Measurements from ENCODE around the gene RPLP1.
A peak's percentile ranks its signal among the peaks of the same experiment; 100 is the strongest.
"Not testable (repeated sequence)": the region's sequence is repeated elsewhere in the genome, so short reads cannot be mapped to it uniquely, and the experiment has no call there.

Gene RPLP1

DNA sequence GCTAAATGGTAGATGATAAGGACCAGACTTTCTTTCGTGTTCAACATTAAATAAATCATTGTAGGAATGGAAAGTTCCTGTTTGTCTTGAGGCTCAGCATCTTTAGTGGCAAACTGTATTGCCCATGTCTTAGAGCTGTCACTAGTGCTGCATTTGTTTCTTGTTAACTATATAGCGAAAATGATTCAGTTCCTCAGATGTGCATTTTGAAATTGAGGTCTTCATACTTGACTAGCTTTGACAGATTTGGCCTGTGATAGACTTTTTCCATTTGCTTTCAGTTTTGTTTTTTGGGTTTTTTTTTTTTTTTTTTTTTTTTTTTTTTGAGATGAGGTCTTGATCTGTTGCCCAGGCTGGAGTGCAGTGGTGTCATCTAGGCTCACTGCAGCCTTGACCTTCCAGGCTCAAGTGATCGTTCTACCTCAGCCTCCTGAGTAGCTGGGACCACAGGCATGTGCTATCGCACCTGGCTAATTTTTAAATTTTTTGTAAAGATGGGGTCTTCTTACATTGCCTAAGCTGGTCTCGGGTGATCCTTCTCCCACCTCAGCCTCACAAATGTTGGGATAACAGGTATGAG lies 9.5 kb upstream of the RPLP1 start:
- no peak for DNase-seq

DNA sequence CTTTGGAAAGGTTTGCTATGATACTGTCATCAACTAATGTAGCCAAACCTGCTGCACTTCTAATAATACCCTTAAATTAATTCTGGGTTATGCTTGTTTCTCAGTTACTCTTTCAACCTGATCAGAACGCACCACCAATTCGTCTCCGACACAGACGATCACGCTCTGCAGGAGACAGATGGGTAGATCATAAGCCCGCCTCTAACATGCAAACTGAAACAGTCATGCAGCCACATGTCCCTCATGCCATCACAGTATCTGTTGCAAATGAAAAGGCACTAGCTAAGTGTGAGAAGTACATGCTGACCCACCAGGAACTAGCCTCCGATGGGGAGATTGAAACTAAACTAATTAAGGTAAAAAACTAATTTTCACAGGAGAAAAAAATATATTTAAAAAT lies 7.9 kb upstream of the RPLP1 start:
- no peak for DNase-seq

DNA sequence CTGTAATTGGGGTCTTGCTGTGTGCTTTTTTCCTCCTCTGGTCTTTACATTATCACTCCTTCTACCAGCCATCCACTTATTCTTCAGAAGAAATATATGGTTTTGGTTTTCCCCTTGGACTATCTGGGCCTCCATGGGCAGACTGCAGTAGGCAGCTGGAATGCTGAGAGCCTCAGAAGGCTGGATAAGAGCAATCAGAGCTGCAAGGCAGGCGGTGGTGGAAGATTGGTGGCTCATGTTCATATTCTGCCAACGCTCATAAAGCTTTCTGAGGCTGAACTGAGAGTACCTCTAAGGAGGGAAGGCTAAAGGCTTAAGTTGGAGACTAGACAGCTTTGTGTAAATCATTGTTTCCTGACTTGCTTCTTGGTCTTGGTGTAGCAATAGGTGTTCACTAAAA lies 5.7 kb upstream of the RPLP1 start:
- no peak for DNase-seq

DNA sequence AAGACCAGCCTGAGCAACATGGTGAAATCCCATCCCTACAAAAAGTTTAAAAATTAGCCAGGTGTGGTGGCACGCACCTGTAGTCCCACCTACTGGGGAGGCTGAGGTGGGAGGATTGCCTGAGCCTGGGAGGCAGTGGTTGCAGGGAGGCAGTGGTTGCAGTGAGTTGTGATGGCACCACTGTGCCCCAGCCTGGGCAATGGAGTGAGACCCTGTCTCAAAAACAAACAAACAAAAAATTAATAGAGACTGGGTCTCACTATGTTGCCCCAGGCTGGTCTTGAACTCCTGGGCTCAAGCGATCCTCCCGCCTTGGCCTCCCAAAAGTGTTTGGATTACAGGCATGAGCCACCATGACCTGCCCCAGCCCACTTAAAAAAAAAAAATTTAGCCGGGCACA lies 2.4 kb upstream of the RPLP1 start:
- not testable (repeated sequence) for DNase-seq

DNA sequence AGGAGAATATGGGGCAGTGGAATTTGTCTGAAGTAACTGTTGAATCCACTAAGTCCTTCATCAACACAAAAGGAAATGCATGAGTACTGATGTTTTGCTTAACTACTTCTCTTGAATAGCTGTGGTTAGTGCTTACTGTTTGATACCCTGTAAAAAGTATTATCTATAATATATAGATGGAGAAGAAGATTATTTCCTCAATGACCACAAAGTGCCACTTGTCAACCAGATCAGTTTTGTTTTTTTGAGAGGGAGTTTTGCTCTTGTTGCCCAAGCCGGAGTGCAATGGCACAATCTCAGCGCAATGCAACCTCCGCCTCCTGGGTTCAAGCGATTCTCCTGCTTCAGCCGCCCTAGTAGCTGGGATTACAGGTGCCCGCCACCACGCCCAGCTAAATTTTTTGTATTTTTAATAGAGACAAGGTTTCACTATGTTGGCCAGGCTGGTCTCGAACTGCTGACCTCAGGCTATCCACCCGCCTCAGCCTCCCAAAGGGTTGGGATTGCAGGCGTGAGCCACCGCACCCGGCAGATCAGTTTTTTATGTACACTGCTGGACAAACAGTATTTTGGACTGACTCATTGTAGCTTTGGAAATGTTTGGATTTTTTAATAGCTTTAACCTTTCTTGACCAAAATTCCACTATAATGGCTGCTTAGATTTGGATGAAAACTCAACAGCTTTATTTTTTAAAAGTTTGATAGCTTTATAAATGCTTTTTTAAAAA lies 1.5 kb upstream of the RPLP1 start:
- no peak for DNase-seq

DNA sequence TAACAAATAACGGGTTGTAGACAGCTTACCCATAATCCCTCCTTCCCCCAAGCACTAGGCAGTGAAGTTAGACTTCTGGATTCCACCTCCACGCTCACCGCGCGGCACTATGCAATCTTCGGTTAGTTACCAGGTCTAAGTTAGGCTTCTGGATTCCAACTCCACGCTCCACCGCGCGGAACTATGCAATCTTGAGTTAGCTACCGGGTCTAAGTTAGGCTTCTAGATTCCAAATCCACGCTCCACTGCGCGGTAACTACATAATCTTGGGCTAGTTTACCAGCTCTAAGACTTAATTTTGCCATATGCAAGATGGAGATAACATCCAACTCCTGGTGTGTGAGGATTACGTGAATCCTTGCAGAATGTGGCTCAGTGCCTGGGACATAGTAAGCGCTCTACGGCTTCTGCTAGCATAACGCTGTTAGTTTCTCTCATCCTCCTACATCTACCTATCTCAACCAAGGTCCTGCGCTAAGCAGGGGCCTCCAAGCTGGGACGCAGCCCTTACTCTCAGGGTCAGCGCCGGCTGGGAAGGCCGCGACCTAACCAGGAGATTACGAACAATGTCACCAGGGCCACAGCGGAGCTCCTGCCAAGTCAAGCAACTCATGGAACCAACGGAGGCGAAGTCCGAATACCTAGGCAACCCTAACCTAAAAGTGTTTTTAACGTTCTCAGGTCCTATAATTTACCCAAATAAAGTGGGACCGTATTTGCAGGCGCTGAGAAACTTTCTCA lies 497 bp upstream of the RPLP1 start:
- DNase-seq = no peak

DNA sequence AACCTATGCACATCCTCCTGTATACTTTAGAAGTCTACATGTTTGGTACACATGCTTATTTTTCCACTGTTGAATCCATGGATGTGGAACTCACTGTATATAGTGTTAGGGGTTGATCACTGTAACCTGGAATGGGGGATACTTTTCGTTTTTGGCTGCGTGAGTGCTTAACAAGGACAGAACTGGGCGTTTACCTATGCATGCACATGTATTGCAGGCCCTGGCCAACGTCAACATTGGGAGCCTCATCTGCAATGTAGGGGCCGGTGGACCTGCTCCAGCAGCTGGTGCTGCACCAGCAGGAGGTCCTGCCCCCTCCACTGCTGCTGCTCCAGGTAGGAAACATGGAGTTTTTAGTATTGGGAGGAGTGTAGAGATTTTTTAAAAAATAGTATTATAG lies 2.3 kb downstream of the RPLP1 start:
- DNase-seq = peak; percentile 4

DNA sequence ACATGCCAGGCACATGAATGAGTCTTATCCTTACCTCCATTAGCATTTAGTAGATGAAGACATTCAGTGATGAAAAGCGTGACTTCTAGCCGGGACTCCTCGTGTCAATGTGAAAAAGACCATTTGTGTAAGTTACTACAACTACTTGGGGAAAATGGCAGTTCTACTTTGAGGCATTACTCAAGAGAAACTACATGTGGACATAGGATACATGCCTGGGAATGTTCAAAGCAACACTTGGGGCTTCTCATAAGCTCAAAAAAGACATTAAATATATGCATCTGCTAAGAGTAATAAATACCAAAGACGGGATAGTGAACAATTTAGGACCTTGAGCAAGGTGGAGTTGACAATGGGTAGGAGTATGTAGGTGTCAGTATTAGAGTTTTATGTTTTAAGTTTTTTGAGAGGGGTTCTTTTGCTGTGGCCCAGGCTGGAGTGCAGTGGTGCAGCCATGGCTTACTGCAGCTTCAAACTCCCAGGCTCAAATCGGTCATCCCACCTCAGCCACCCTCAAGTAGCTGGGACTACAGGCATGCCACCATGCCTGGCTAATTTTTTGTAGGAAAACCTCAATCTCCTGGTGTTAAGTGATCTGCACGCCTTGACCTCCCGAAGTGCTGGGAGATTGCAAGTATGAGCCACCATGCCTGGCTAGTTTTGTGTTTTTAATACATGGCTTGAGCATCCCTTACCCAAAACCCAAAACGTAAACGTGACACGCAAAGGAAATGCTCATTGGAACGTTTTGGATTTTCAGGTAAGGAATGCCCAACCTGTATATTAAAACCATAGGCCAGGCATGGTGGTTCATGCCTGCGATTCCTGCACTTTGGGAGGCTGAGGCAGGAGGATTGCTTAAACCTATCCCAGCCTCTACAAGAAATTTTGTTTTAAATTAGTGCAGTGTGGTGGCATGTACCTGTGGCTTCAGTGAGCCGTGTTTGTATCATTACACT lies 3.9 kb downstream of the RPLP1 start:
- no peak for DNase-seq

DNA sequence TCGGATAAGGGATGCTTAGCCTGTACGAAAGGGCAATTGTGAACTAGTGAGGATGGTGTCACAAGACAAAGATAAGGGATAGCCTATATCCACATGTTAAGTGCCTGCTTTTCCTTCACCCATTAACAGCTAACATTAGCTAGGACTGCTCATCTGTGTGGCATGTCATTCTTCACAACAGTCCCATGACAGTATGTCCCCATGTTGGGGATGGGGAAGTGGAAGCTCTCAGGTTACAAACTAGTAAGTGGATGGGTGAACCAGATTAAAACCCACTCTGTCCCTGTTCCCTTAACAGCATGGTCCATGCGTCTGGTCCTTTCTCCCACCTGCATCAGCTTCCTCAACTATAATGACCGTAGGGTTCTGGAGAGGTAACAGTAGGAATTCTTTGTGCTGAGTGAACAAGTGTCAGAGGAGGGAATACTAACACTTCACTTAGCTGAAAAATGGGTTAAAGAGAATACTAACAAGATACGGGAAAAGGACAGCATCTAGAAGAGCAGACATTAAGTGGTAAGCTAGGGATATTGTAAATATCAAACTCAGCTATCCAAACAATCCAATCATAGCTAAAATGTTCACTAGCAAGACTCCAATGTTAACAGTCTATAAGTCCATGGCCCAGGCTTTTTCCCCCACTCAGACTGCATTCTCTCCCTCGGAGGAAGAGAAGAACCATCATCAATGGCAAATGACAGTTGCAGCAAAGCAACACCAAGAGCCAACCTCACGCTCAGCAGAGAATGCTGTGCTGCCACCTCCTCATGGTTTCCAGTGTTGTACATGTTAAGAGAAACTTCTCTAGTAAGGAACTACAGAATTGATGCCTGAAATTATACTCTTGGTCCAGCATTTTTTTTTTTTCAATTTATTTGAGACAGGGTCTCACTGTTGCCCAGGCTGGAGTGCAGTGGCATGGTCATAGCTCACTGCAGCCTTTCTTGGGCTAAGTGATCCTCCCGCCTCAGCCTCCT lies 5.0 kb downstream of the RPLP1 start:
- no peak for DNase-seq

DNA sequence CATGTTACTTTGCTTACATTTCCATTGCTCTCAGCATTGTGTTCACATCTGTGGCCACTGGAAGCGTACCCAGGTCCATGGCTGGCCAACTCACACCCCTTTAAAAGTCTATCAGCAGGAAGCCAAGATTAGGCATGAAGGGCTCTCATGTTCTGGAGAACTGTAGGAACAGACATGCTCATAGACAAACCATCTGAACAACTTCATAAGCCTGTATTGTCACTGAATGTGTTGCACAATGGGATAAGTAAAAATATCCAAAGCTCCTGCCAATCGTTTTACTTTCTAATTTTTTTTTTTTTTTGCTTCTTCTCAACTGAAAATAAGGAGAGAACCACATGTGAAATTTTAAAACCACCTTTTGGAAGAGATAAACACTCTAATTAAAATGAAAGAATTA lies 6.4 kb downstream of the RPLP1 start:
- no peak for DNase-seq

DNA sequence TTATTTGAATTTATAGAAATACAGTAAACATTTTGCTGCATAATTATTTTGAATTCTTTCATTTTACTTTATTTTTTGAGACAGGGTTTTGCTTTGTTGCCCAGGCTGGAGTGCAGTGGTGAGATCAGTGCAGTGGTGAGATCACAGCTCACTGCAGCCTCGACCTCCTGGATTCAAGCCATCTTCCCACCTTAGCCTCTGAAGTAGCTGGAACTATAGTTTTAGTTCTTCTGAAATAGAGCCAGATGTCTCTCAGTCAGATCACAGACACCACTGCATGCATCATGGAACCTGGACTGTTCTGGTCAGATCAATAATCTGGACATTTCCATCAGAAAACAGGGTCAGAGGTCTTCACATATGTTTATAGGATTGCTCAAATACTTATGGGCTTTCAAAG lies 7.9 kb downstream of the RPLP1 start:
- DNase-seq = no peak

DNA sequence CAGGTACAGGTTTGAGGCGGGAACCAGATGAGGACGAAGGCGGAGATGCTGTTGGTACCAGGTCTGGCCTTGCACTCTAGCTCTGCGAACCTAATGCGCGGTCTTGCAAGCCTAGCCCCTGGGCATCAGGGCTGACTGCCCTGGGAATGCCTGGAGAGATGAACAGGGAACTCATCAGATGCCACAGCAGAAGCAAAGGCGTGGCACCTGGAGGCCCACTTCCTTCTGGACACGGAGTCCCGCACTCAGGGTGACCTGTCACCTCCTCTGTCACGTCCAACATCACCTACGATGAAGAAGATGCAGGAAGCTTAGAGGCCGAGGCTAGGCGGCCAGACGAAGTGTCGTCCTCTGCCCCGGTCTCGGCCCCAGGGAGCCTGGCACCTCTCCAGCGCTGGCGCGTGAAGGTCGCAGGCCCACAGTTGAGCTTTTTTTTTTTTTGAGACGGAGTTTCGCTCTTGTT lies 9.4 kb downstream of the RPLP1 start:
- peak; percentile 31 for DNase-seq

DNA sequence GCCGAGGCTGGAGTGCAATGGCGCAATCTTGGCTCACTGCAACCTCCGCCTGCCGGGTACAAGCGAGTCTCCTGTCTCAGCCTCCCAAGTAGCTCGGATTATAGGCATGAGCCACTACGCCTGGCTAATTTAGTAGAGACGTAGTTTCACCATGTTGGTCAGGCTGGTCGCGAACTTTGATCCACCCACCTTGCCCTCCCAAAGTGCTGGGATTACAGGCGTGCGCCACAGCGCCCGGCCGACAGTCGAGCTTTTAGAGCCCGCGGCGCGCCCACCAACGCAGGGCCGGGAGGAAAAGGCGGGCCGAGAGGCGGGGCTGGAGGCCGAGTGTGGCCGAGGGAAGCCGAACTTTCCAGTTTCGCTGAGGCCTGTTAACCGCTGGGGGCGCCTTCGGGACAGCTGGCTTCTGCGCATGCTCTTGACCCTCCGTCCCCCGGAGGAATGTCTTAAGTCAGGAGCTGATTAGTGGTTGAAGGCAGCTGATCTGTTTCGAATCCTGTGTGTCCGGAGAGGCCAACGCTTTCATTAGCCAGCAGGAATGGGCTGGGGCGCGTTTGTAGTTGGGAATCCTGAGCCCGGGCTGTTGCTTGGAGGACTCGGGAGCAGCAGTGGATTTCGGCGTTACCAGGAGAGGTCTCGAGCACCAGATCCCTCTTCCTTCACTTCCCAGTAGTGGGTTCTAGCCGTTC lies 10.0 kb downstream of the RPLP1 start:
- peak; percentile 93 for DNase-seq

DNA sequence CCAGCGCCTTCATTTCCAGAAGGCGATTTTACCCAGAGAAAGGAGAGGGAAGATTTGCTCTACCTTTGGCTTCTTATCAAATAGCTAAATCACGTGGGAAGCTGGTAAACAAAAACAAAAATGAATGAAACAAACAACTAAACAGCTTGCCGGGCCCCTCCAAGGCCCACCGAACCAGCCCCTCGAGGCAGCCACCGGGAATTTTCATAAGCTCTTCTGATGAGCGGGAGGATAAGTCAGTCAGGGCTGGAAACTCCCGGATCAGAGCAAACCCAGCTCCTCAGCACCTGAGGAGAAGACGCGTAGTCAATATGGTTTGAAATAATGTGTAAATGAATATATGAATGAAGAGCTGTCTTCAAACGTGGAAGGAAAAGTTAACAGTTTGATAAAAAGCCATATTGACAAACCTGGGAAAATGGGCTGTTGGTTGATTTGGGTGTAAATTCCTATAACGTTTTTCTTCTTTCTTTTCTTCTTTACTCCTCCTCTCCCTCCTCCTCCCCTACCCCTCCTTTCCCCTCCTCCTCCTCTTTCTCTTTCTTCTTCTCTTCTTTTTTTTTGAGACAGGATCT lies 10.7 kb downstream of the RPLP1 start:
- no peak for DNase-seq

DNA sequence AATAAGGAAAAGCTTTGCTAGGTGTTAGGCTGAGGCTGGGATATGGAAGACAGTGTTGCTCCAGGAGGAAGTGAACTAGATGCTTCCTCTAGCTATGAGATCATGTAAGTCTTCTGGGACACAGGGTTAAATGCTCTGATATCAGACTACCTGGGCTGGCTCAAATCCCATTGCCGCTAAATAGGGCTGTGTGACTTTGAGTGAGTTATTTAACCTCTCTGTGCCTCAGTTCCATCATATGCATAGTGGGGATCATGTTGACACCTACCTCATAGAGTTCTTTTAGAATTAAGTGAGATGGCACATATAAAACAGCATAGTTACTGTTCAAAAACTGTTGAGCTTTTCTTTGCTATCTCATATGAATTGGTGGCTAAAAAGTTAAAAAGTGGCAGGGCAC lies 12.6 kb downstream of the RPLP1 start:
- no peak for DNase-seq

DNA sequence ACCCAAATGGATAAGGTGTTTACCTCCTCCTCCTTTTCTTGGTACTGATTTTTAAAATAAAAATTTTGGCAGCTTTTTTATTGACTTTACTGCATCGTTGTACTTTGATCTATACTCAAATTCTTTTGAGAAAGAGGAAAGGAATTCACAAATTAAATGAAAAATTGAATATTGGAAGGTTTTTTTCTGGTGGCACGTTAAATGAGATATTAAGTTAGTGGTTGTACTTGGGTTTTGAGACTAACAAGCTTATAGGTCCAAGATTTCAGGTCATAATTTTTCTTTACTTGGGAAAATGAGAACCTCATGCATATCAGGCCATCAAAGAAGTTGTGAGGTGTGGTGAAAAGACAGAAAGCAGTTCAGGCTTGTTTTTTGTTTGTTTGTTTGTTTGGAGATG lies 14.1 kb downstream of the RPLP1 start:
- DNase-seq = no peak

DNA sequence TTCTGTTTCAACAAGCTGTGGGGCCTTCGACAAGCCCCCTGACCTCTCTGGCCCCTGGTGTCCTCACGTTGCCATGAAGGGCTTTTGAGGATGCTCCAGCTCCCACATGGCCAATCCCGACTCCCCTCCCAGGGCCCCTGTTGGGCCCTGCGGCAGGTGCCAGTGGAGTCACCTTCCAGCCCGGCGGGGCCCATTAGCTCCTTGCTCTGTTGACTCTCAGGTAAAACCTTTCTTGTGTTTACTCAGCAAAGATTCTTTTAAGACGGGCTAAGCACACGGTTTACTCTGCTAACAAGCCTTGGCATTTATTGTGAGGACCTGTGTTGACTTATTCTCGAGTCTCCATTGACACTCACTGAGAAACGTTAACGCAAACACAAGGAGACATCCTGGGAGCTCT lies 15.0 kb downstream of the RPLP1 start:
- DNase-seq = peak; percentile 50

DNA sequence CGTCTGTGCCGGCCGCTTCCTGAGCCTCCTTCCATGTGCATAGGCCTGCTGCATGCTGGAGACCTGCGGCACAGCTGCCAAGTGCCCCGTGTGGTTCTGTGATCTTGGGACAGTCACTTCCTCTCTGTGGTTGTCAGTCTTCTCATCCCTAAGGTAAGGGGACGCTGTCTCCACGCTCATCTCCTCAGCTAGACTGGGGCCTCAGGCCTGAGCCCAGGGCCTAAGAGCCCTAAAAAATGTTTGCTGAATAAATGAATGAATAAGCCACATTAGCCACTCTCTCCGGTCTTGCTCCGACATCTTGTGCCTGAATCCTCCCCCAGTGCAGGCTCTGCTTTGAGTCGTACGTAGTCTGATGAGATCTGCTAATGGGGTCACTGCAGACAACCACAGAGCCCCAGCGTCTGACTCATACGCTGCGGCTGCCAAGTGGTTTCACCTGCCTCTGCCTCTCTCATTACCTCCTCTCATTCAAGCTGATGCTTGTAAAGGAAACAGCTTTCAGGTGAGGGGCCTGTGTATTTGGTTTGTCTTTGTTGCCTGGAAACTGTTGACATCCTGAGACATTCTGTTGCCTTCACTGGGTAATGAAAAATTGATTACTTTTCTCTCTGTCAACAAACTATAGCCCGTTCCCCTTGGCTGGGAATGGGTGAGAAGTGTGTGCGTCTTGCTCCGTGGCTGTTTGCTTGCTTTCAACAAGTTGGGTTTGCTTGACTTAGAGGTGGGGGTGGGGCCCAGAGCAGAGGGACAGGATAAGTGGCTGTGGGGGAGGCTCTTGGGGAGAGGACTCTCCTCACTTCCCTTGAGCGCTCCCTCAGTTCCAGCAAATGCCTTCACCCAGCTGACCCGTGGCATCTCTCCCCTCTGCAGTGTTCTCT lies 15.9 kb downstream of the RPLP1 start:
- peak; percentile 82 for DNase-seq

DNA sequence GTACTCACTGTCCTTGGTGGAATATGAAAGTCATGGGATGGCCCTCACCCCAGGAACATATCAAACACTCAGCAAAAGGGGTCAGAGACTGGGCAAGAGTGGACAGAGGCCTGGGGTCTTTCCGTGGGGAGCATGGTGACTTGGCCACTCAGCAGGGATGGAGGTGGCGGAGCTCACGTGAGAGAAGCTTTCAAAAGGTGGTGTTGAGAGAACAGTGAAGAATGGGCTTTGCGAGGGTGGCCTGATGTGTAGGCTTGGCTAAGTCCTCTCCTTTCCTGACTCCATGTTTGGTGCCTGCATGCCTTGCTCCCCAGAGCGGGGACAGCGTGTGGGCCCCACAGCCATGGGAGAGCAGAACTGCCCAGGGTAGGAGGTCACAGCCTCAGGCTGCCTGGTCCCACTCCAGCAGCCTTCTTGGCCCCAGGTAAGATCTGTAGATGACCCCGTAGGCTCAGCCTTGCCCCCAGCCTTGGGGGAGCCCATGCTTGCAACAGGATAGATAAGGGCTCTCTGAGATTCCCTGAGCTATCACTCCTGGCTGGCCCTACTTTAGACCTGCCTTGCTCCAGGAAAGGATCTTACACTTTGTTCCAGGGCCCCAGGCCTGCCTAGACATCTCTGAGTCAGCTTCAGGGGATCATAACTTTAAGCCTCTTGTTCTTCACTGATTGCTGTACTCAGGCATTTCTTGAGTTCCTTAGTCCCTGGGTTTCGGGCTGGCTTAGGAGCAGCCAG lies 17.0 kb downstream of the RPLP1 start:
- DNase-seq = no peak
